H9 (cell line): ENCODE results near the gene ADPRH. TPM values are rescaled to one million over a fixed set of nuclear protein-coding genes. Genes with fewer than 3 reads are reported as not detected.

Source experiments
- DNase-seq: peaks from one replicate; pipeline ENCODE4 v3.0.0-alpha.2; 2017
- H2AFZ ChIP-seq: one replicate; pipeline ENCODE4 v1.6.1; 2013; ENCODE audit warnings: mild to moderate bottlenecking, low read length, control low read depth, moderate library complexity
- H2AK5ac ChIP-seq: 2 replicates; pipeline ENCODE4 v1.6.1; 2013; ENCODE audit warnings: low read length, control low read depth, mixed read lengths; ENCODE audit not compliant: insufficient read length
- H2BK120ac ChIP-seq: one replicate; pipeline ENCODE4 v1.6.1; 2013; ENCODE audit warnings: low read depth, mild to moderate bottlenecking, low read length, control low read depth, inconsistent platforms; ENCODE audit not compliant: poor library complexity, severe bottlenecking
- H2BK12ac ChIP-seq: 2 replicates; pipeline ENCODE4 v1.6.1; 2013; ENCODE audit warnings: low read length, control low read depth, mixed read lengths, low read depth; ENCODE audit not compliant: insufficient read length
- H2BK15ac ChIP-seq: 2 replicates; pipeline ENCODE4 v1.6.1; 2013; ENCODE audit warnings: low read depth, low read length, control low read depth
- H2BK20ac ChIP-seq: one replicate; pipeline ENCODE4 v1.6.1; 2013; ENCODE audit warnings: low read depth, mild to moderate bottlenecking, low read length, control low read depth, inconsistent platforms; ENCODE audit not compliant: poor library complexity, severe bottlenecking
- H2BK5ac ChIP-seq: 2 replicates; pipeline ENCODE4 v1.6.1; 2013; ENCODE audit warnings: low read length, control low read depth, mixed read lengths; ENCODE audit not compliant: insufficient read length
- H3K14ac ChIP-seq: 2 replicates; pipeline ENCODE4 v1.6.1; 2013; ENCODE audit warnings: low read length, control low read depth; ENCODE audit not compliant: insufficient read depth
- H3K18ac ChIP-seq: 2 replicates; pipeline ENCODE4 v1.6.1; 2013; ENCODE audit warnings: low read depth, mild to moderate bottlenecking, mixed read lengths, low read length, control low read depth; ENCODE audit not compliant: insufficient read length
- H3K23ac ChIP-seq: 2 replicates; pipeline ENCODE4 v1.6.1; 2013; ENCODE audit warnings: low read length, control low read depth, mixed read lengths, low read depth; ENCODE audit not compliant: insufficient read length
- H3K23me2 ChIP-seq: 2 replicates; pipeline ENCODE4 v1.6.1; 2013; ENCODE audit warnings: low read depth, mild to moderate bottlenecking, mixed read lengths, low read length, control low read depth; ENCODE audit not compliant: insufficient read length, poor library complexity, severe bottlenecking
- H3K27ac ChIP-seq: 2 replicates; pipeline ENCODE4 v1.5.1; 2013; ENCODE audit warnings: low read length, control low read depth, mixed read lengths, low read depth; ENCODE audit not compliant: insufficient read length
- H3K27me3 ChIP-seq: 2 replicates; pipeline ENCODE4 v1.6.1; 2013; ENCODE audit warnings: low read length, control low read depth, inconsistent platforms; ENCODE audit not compliant: insufficient read depth
- H3K4ac ChIP-seq: 2 replicates; pipeline ENCODE4 v1.6.1; 2013; ENCODE audit warnings: low read depth, mild to moderate bottlenecking, control low read depth, inconsistent platforms, low read length, moderate library complexity
- H3K4me1 ChIP-seq: 2 replicates; pipeline ENCODE4 v1.6.1; 2013; ENCODE audit warnings: low read length, control low read depth, inconsistent platforms; ENCODE audit not compliant: insufficient read depth
- H3K4me2 ChIP-seq: 2 replicates; pipeline ENCODE4 v1.6.1; 2013; ENCODE audit warnings: low read length, control low read depth, mixed read lengths; ENCODE audit not compliant: insufficient read length, insufficient read depth
- H3K56ac ChIP-seq: 2 replicates; pipeline ENCODE4 v1.6.1; 2013; ENCODE audit warnings: low read depth, mild to moderate bottlenecking, mixed read lengths, low read length, control low read depth; ENCODE audit not compliant: insufficient read length
- H3K79me1 ChIP-seq: 2 replicates; pipeline ENCODE4 v1.6.1; 2013; ENCODE audit warnings: low read depth, mild to moderate bottlenecking, moderate library complexity, low read length, control low read depth, inconsistent platforms; ENCODE audit not compliant: insufficient read depth, poor library complexity, severe bottlenecking
- H3K79me2 ChIP-seq: 2 replicates; pipeline ENCODE4 v1.6.1; 2013; ENCODE audit warnings: low read length, control low read depth, inconsistent platforms; ENCODE audit not compliant: insufficient read depth
- H3K9ac ChIP-seq: 2 replicates; pipeline ENCODE4 v1.6.1; 2013; ENCODE audit warnings: low read length, control low read depth, mixed read lengths; ENCODE audit not compliant: insufficient read length; ENCODE audit errors: extremely low read depth
- H3K9me3 ChIP-seq: one replicate; pipeline ENCODE4 v1.6.1; 2013; ENCODE audit warnings: low read depth, low read length, inconsistent platforms; ENCODE audit not compliant: control insufficient read depth
- H3T11ph ChIP-seq: one replicate; pipeline ENCODE4 v1.6.1; 2013; ENCODE audit warnings: mild to moderate bottlenecking, low read length, control low read depth, inconsistent platforms
- H4K20me1 ChIP-seq: one replicate; pipeline ENCODE4 v1.6.1; 2013; ENCODE audit not compliant: control insufficient read depth, insufficient read length, insufficient read depth
- H4K5ac ChIP-seq: 2 replicates; pipeline ENCODE4 v1.6.1; 2013; ENCODE audit warnings: low read depth, mild to moderate bottlenecking, mixed read lengths, low read length, control low read depth; ENCODE audit not compliant: insufficient read length
- H4K8ac ChIP-seq: replicated peaks from 2 replicates; pipeline ENCODE4 v1.6.1; 2013; ENCODE audit warnings: low read length, control low read depth, mixed read lengths, low read depth; ENCODE audit not compliant: insufficient read length
- H4K91ac ChIP-seq: 2 replicates; pipeline ENCODE4 v1.6.1; 2013; ENCODE audit warnings: low read depth, mild to moderate bottlenecking, moderate library complexity, mixed read lengths, low read length, control low read depth; ENCODE audit not compliant: insufficient read length
- H3K27ac Mint-ChIP-seq, 3 experiments: 2 replicates in 2 of 3; 3 replicates in 1 of 3; pipeline ENCODE4 v1.8.0; 2020 to 2021; ENCODE audit warnings: mixed read lengths in 3 of 3, mild to moderate bottlenecking in 1 of 3, moderate library complexity in 1 of 3
- H3K27me3 Mint-ChIP-seq: 2 replicates; pipeline ENCODE4 v1.8.0; 2021; ENCODE audit warnings: low read depth, mild to moderate bottlenecking, moderate library complexity, mixed read lengths
- H3K36me3 Mint-ChIP-seq, 3 experiments: 2 replicates in 2 of 3; 3 replicates in 1 of 3; pipeline ENCODE4 v1.8.0; 2020 to 2021; ENCODE audit warnings: low read depth in 3 of 3, mixed read lengths in 3 of 3; ENCODE audit not compliant: insufficient read depth in 1 of 3
- H3K4me1 Mint-ChIP-seq, 2 experiments: 2 replicates each; pipeline ENCODE4 v1.8.0; 2020; ENCODE audit warnings: mixed read lengths in 2 of 2
- H3K4me3 Mint-ChIP-seq, 2 experiments: 2 replicates in 1 of 2; 3 replicates in 1 of 2; pipeline ENCODE4 v1.8.0; 2020 to 2021; ENCODE audit warnings: mild to moderate bottlenecking in 2 of 2, mixed read lengths in 2 of 2, moderate library complexity in 1 of 2
- H3K9me3 Mint-ChIP-seq, 2 experiments: 2 replicates in 1 of 2; 3 replicates in 1 of 2; pipeline ENCODE4 v1.8.0; 2020; ENCODE audit warnings: mild to moderate bottlenecking in 2 of 2, mixed read lengths in 2 of 2, moderate library complexity in 1 of 2
- CTCF ChIP-seq: fragments of 200-600 bp; sonication (generic); conservative IDR thresholded peaks from 3 replicates; pipeline ENCODE4 v1.8.0; 2021; ENCODE audit warnings: antibody characterized with exemption, mild to moderate bottlenecking
- WGBS: extraction: QIAGEN DNeasy Blood & Tissue Kit; methylation state at CpG from one replicate; pipeline ENCODE4 v1.1.7; 2013; ENCODE audit warnings: missing lambda C conversion rate, low lambda C conversion rate, mixed read lengths; ENCODE audit not compliant: insufficient read length; ENCODE audit errors: extremely low coverage; 5-methylcytosine and 5-hydroxymethylcytosine counted together
- total RNA-seq: library from RNA; stranded (reverse); gene quantifications from 2 replicates; pipeline ENCODE4 v1.2.1, GENCODE V29; 2021

Gene ADPRH
- total RNA-seq, 1 experiment from 2014 or later = 3.1 TPM

- no peak for TF ChIP-seq CTCF
- Histone ChIP-seq H2AK5ac (no peak overlapping the region), H2BK12ac (no peak overlapping the region), H3K4me1 (no peaks in the 10 kb centered on the region), H3K27ac (no peak overlapping the region), H3T11ph (no peak overlapping the region), H3K18ac (no peak overlapping the region), H3K27me3 (no peaks in the 10 kb centered on the region), H3K23me2 (no peaks in the 10 kb centered on the region), H4K5ac (no peak overlapping the region), H3K4ac (no peak overlapping the region), H3K4me2 (no peak overlapping the region), H3K56ac (no peak overlapping the region), H2BK120ac (no peak overlapping the region), H4K8ac (no peak overlapping the region), H3K79me1 (no peaks in the 10 kb centered on the region), H3K14ac (no peak overlapping the region), H4K20me1 (no peaks in the 10 kb centered on the region), H3K9me3 (no peaks in the 10 kb centered on the region), H2BK15ac (no peak overlapping the region), H2BK20ac (no peak overlapping the region), H4K91ac (no peak overlapping the region), H2BK5ac (no peak overlapping the region), H3K23ac (no peak overlapping the region), H2AFZ (no peak overlapping the region), H3K79me2 (no peaks in the 10 kb centered on the region), H3K9ac (no peak overlapping the region)
- Mint-ChIP-seq H3K9me3 (peaks cover 0 to 3% of the 10 kb centered on the region in 2 experiments; a peak in 2 of 5 replicates), H3K4me1 (0 out of 4 replicates have a peak, but pooled peaks cover 0 to 3% of the 10 kb centered on the region in 2 experiments), H3K27ac (no peak overlapping the region), H3K27me3 (peaks cover 12% of the 10 kb centered on the region), H3K36me3 (no peaks in the 10 kb centered on the region), H3K4me3 (no peak overlapping the region)
- no peak for DNase-seq
- no CpG with 5 or more reads among the region's 5 CpGs for whole genome bisulfite sequencing
Observed at GRCh38 chr3:119570229-119570628, 9.1 kb upstream of the ADPRH start.
